Left hindlimb (tissue), 1 donor: ENCODE measurements around the gene TBPL2.
"Not testable (repeated sequence)": the region's sequence is repeated elsewhere in the genome, so short reads cannot be mapped to it uniquely, and the experiment has no call there.

Source experiments
- DNase-seq: peaks from one replicate; pipeline ENCODE4 v3.0.0-alpha.2; 2018

The TBPL2 gene

GRCh38 chr14:55399852-55400251, 40.6 kb downstream of the TBPL2 start:
- no peak for DNase-seq

DNA sequence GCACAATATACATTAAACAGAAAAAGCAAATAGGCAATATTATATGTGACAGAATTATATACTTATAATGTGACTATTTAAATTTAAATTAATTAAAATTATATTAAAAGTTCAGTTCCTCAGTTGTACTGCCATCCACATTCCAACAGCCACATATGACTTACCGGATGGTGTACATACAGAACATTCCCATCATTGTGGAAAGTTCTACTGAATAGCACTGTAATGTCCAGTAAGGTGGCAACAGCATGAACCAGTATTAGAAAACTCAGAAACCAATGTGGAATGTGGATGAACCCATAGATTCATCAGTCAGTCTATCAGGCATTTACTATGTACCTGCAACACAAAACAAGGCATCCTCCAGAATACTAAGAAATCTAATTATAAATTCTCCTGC, 41.2 kb downstream of the TBPL2 start:
- no peak for DNase-seq

- no peak for DNase-seq
These were observed 41.7 kb downstream of the TBPL2 start for GRCh38 chr14:55398679-55399078.

GRCh38 chr14:55389330-55389729, 51.1 kb downstream of the TBPL2 start:
- DNase-seq = no peak

- no peak for DNase-seq
These were observed 52.3 kb downstream of the TBPL2 start for GRCh38 chr14:55388160-55388559.

- no peak for DNase-seq
These were observed 53.3 kb downstream of the TBPL2 start for GRCh38 chr14:55387121-55387520.

- no peak for DNase-seq
These were observed 54.2 kb downstream of the TBPL2 start for GRCh38 chr14:55386037-55386808.

- no peak for DNase-seq
These were observed 55.9 kb downstream of the TBPL2 start for GRCh38 chr14:55384536-55384935.

GRCh38 chr14:55383541-55384140, 56.8 kb downstream of the TBPL2 start:
- DNase-seq = no peak

DNA sequence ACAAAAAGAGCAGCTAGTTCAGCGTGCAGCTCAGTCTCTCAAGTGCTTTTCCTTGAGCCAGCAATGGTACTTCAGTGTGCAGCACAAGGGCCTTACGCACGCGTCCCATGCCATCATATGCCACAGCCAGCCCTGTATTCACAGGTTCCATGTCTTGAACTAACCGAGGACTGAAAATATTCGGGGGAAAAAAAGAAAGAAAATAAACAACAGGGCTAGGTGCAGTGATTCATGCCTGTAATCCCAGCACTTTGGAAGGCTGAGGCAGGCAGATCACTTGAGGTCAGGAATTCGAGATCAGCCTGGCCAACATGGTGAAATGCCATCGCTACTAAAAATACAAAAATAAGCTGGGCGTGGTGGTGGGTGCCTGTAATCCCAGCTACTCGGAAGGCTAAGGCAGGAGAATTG, 57.4 kb downstream of the TBPL2 start:
- DNase-seq = not testable (repeated sequence)

DNA sequence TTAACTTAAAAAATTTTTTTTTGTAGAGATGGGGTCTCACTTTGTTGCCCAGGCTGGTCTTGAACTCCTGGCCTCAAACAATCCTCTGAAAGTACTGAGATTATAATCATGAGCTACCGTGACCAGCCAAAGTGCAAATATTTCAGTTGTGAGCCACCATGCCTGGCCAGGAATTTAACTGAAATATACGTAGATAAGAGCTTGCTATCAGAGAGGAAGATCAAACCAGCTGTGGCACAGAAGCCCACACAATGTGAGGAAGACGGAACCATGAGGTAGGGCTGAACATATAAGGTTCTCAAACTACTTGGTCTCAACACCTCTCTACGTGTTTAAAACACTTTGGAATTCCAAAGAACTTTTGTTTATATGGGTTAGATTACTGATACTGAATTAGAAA, 57.9 kb downstream of the TBPL2 start:
- DNase-seq = no peak

DNA sequence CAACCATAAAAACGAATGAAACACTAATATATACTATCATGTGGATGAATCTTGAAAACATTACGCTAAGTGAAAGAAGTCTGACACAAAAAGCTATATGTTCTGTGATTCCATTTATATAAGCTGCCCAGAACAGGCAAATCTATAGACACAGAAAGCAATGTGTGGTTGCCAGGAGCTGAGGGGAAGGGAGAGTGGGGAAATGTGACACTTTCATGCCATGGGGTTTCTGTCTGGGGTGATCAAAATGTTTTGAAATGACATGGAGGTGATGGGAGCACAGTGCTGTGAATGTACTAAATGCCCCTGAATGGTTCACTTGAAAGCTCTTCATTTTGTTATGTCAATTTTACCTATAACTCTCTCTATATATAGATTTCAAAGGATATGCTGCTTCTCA, 58.9 kb downstream of the TBPL2 start:
- DNase-seq = no peak

GRCh38 chr14:55381040-55381439, 59.4 kb downstream of the TBPL2 start:
- no peak for DNase-seq

DNA sequence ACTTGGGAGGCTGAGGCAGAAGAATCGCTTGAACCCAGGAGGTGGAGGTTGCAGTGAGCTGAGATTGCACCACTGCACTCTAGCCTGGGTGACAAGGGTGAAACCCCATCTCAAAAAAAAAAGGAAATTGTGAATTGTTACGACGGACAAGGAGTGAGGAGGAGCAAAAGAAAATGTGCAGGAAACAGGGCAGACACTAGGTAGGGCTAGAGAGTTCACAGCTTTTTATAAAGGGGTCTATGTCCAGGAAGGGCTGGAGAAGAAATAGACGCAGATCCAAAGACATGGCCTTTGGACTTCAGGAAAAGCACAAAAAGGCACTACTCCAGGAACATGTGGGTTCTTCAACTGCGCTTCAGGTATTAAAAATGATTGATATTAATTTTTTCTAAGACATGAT, 63.2 kb downstream of the TBPL2 start:
- no peak for DNase-seq

- DNase-seq = no peak
These were observed 65.6 kb downstream of the TBPL2 start for GRCh38 chr14:55374771-55375170.

DNA sequence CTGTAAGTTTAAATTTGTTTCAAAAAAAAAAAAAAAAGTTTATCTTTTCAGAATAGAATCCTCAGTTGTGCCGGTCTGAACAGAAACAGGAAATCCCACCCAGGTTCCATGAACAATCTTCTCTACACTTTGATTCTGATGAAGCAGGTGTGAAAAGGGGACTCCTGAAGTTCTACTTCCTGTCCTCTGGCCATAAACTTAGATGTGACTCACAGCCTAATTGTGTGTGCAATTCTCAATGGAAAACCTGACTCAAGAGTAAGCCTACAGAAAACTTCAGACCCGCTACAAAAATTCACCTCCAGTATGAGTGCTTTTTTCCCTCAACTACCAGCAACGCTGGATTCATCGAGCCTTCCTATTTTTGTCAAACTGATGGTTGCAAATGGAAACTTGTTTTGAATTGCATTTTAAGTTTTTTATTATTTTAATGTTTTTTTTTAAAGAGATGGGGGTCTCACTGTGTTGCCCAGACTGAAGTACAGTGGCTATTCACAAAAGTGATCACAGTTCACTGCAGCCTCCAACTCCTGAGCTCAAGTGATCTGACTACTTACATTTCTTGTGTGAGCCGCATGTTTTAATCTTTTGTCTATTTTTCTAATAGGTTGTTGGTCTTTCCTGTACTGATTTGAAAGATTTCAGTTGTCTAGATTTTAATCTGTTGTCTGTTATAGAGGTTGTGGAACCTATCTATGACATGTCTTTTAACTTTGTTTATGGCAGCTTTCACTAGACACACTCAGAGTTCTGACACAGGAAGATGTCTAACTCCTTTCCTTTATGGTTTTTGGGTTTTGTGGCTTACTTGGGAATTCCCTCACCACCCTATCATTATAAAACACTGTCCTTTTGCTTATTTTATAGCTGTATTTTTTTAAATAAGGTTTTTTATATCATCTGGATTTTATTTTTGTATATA, 66.4 kb downstream of the TBPL2 start:
- no peak for DNase-seq

DNA sequence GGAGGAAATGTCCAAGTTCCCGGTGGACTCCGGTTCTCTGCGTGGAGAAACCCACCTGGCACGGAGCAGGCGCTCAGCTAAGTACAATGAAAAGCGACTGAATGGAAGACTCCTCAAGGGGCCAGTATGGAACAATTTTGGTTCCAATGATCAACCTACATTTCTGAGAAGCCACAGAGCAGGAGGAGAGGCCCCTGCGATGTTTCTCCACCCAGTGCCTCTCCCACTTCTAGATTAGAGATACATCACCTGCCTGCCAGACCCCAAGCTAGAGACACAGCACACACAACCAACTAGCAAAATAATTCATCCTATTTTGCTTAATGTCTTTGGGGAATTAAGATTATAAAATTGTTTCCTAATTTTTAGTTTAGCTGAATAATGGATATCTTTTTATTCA, 67.6 kb downstream of the TBPL2 start:
- DNase-seq = no peak

GRCh38 chr14:55372423-55372822, 68.0 kb downstream of the TBPL2 start:
- DNase-seq = no peak

DNA sequence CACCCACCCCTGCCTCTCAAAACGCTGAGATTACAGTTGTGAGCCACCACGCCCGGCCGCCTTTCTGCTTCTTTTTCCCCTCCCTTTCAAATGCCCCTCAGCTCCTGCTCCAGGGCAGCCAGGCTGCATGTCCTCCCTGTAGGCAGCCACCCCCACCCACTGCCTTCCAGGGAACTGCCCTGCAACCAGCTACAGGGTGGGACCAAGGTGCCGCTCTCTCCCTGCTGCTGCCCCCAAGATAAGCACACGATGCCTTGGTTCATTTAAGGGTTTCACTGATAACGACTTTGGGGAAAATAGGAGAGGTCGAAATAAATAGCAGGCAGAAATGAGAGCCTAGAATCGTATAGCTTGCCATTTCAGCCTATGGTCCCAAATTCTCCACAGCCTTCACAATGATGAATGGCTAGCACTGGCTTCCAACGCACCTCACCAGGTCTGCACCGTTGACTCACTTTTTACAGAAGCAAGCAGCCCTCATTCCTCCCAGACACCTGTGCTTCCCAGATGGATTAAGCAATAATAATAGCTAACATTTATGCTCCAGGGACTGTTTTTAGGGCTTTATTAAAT, 69.4 kb downstream of the TBPL2 start:
- no peak for DNase-seq

DNA sequence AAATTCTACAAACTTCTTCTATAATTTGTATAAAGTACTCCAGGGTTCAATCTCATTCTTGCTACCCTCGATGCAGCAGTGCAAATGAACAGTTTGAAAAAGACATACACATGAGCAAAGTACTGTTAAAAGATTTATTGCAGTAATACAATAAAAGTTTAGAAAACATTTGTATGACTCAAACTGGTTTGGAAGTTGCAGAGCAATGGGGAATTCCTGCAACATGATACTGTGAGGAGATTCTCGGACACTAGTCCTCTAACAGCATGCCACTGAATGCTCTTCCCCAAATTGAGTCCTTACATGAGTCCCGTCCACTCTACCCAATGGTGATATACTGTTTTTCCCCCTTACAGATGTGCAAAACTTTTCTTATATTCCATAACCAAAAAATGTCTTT, 74.1 kb downstream of the TBPL2 start:
- DNase-seq = no peak
